GM18507 (cell line): ENCODE results near the gene COL24A1.
"Not testable (repeated sequence)": the region's sequence is repeated elsewhere in the genome, so short reads cannot be mapped to it uniquely, and the experiment has no call there.

ENCODE experiments used
- DNase-seq: peaks from one replicate; pipeline ENCODE4 v3.0.0; 2011; ENCODE audit warnings: low read depth; ENCODE audit not compliant: insufficient read length; ENCODE audit errors: extremely low spot score
- FAIRE-seq: peaks from 2 replicates; lab custom pipeline; 2011; peaks lifted over from hg19 to GRCh38; lab: Jason Lieb, UNC

COL24A1 gene

DNA sequence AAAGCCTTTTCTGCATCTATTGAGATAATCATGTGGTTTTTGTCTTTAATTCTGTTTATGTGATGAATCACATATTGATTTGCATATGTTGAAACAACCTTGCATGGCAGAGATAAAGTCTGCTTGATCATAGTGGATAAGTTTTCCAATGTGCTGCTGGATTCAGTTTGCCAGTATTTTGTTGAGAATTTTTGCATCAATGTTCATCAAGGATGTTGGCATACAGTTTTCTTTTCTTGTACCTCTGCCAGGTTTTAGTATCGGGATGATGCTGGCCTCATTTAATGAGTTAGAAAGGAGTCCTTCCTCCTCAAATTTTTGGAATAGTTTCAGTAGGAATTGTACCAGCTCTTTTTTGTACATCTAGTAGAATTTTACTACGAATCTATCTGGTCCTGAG lies 55.0 kb downstream of the COL24A1 start:
- FAIRE-seq (no peak), DNase-seq (no peak)

DNA sequence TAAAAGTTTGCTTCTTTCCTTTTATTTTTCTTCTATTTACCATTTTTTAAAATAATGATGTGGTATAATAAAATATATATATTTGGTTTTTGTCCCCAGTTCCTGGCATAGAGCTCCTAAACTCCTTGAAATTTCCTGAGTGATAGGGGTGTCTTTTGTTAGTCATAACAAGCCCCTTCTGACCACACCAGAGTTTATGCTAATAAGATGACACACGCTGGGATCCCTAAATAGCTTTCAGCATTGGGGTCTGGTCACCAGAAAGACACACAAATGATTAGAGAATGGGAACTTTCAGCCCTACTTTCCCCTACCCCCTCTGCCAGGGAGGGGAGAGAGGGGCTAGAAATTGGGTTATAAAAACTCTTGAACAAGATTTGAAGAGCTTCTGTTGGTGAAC lies 56.2 kb downstream of the COL24A1 start:
- no peak for FAIRE-seq
- DNase-seq, result no peak

DNA sequence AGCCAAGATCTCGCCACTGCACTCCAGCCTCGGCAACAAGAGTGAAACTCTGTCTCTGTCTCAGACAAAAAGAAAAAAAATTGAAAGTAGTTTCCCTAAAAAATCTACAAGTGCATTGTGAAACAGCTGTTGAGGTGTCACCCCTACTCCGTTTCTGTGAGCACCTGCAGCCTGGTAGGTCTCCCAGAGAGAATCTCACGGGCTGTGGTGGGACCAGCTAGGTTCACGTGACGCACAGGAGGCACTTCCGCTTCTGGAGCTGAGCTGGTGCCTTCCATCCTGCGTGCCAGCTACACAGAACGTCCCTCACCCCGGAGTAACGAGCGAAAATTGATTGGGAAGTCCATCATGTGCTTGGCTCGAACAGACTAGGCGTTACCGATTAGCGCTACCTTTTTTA lies 66.8 kb downstream of the COL24A1 start:
- DNase-seq (no peak), FAIRE-seq (no peak)

DNA sequence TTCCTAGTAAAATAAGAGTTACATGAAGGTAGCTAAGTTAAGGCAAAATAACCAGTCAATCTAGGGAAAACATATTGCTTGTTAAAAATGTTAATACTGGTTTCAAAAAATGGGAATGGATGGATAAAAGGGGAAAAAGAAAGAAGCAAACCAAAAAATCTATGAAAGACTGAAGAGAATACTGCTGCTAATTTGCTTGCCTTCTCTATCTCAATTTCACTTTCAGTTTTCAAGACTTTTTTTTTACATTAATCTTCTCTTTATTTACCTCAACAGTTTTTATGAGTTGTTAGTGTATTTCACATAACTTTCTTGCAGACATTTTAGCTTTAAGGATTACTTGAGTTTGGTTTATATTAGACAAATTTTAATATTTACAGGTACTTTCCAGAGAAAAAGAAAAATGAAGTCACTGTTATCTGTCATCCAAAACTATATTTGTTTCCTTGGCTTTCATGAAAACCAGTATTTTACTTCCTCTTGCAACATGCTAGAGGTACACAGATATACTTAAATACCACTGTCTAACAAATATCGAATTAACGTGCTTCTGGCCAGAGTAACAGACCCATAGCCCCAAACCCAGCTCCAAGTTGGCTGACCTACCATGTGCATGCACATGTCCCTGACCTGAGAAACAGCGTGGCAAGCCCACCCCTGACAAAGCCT lies 70.7 kb downstream of the COL24A1 start:
- DNase-seq (no peak), FAIRE-seq (peak; percentile 39)

DNA sequence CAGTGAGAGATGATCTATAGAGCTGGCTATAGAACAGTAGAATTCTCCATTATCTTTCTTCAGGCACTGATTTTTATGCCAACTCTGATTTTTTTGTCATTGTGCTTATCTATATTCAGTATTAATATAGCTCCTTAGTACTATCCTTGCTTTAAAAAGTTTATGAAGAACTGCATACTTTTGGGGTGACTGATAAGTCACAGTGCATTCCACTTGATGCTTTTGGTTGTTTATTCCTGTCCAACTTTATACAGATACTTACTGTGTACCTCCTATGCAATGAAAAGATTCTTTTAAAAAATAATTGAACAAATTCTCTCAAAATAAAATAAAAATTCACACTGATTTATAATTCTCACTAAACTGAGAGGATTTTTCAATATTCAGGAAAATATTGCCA lies 71.6 kb downstream of the COL24A1 start:
- DNase-seq, result no peak
- FAIRE-seq, result no peak

DNA sequence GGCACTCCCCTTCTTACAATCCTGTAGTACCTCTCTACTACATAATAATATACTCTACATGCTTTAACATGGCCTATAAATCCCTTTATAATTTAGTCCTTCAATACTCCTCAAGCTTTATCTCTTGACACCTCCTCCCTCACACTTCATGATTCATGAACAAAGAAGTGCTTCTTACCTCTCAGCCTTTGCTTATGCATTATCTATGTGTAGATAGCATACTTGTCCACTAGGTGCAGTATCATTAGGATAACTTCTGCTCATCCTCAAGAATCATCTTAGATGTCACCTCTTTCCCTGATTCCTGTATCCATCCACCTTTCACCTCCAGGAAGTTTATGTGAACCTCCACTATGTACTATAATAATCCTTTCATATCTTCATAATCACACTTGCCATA lies 74.4 kb downstream of the COL24A1 start:
- DNase-seq (no peak), FAIRE-seq (no peak)

DNA sequence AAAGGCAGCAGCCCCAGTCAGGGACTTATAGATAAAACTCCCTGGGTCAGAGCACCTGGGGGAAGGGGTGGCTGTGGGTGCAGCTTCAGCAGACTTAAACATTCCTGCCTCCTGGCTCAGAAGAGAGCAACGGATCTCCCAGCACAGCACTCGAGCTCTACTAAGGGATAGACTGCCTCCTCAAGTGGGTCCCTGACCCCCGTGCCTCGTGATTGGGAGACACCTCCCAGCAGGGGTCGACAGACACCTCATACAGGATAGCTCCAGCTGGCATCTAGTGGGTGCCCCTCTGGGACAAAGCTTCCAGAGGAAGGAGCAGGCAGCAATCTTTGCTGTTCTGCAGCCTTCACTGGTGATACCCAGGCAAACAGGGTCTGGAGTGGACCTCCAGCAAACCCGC lies 84.1 kb downstream of the COL24A1 start:
- DNase-seq, FAIRE-seq: not testable (repeated sequence)

DNA sequence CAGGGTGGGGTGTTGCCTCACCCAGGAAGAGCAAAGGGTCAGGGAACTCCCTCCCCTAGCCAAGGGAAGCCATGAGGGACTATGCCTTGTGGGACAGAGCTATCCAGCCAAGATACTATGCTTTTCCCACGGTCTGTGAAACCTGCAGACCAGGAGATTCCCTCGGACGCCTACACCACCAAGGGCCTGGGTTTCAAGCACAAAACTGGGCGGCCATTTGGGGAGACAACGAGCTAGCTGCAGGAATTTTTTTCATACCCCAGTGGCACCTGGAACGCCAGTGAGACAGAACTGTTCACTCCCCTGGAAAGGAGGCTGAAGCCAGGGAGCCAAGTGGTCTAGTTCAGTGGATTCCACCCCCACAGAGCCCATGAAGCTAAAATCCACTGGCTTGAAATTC lies 84.7 kb downstream of the COL24A1 start:
- not testable (repeated sequence) for DNase-seq, FAIRE-seq

DNA sequence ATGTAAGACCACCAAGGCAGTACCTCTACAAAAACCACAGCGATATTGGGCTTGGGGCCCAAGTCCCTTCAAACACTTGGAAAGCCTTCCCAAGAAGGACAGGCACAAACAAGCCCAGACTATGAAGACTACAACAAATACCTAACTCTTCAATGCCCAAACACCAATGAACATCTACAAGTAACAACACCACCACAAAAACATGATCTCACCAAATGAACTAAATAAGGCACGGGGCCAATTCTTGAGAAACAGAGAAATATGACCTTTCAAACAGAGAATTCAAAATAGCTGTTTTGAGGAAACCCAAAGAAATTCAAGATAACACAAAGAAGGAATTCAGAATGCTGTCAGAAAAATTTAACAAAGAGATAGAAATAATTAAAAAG lies 86.8 kb downstream of the COL24A1 start:
- no peak for DNase-seq
- no peak for FAIRE-seq

DNA sequence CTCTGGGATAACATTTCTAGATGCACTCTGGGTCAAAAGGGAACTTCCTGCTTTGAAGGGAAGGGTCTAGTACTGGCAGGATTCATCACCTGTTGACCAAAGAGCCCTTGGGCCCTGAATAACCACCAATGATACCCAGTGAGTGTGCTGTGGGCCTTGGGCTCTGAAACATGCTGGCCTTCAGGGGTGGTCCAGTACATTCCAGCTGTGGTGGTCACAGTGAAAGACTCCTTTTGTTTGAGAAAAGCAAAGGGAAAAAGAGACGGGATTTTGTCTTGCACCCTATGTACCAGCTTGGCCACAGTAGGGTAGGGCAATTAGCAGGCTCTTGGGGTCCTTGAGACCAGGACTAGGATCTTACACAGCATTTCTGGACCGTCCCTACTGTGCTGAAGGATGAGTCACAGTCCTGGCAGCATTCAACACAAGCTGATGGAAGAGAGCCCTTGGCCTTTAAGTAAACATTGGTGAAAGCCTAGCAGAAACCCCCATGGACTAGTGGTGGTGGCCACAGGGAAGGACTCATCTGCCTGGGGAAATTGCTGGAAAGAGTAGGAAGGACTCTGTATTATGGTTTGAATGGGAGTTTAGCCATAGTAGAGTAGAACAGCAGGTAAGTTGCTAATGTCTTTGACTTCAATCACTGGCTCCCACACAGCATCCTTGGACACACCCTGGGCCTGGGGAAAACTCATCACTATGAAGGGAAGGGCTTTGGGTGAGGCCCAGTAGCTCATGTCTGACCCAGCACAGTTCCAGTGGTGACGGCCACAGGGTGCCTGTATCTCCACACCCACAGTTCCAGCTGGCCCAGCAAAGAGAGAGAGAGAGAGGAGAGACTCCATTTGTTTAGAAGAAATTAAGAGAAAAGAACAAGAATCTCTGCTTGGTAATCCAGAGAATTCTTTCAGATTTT lies 87.5 kb downstream of the COL24A1 start:
- DNase-seq, result no peak
- FAIRE-seq, result no peak

DNA sequence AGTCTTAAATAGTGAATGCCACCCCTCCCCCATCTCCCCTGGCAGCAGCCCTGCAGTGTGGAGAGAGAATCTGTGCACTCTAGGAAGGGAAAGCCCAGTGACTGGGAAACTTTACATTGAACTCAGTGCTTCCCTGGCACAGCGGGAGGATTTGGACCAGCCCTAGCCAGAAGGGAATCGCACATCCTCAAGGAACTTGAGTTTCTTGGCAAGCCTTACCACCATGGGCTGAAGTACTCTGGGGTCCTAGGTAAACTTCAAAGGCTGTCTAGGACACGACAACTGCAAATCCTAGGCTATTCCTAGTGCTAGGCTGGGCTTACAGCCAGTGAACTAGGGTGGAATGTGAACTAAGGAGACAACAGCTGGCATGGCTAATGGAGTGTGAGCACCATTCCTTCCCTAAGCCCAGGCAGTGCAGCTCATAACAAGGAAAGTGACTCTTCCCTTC lies 88.3 kb downstream of the COL24A1 start:
- no peak for FAIRE-seq
- no peak for DNase-seq

DNA sequence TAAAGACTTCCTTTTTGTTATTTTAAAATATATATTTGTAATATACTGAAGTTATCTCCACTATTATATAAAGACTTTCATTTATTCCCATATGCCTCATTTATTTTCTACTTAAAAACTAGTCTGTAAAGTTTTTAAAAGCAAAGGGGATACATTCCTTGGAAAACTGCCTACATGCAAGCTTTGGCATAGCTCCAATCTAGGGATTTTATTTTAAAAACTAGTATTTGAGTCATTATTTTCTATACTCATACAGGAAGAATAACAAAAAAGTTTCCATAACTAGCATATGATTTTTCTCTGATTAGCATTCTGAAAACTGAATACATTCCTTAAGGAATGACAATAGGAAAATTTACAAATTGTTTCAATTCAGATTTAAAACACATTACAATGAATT lies 88.9 kb downstream of the COL24A1 start:
- DNase-seq (no peak), FAIRE-seq (no peak)

DNA sequence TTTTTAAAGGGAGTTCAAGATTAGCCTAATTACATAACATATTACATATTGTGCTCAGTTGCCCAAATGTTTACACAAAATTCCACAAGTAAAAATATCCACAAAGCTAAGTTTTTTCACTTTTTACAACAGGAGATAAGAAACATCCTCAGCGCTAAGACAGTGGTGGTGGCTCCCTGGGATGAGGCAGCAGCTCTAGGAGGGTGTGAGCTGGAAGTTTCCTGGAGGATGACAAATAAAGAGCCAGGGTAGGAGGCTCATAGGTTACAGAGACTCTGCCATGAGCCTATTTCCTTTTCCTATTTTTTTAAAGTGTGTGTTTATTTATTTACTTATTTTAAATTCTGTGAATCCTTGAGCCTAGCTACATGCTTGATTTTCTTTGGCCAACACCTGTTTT lies 91.7 kb downstream of the COL24A1 start:
- DNase-seq, result no peak
- FAIRE-seq, result no peak

DNA sequence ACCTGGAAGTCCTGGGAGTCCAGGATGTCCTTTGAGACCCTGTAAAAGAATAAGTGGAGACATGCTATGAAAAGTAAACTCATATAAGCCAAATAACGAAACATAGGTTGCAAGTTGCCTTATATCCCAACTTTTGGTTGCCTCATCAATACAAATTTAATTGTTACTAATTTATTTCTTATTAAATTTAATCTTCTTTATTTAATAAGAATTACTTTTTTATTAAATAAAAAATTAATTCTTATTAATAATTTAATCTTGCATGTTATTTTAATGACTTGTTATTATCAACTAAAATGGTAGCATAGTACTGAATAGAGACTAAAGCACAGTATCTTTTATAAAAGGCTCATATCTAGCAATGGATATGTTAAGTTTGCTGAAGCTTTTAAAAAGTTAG lies 92.9 kb downstream of the COL24A1 start:
- no peak for FAIRE-seq

DNA sequence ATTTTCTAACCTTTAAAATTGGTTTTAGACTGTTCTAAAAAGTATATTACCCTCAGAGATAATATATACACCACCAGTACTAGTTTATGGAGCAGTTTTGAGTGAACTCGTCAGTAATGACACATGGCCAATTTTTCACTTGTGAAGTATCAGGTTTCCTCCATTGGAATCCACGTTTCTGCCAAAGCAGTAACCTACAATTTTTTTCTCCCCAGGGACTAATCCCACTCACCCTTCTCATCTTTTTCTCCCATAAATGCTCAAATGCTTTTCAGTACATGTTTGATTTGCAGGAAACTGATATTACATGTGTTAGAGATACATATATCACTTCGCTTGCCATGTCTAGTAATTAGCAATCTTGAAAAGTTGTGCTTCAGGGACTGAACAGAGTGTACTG lies 94.1 kb downstream of the COL24A1 start:
- no peak for FAIRE-seq
- no peak for DNase-seq

More for the DNA sequence above, 92.9 kb downstream of the COL24A1 start:
- DNase-seq, result no peak

DNA sequence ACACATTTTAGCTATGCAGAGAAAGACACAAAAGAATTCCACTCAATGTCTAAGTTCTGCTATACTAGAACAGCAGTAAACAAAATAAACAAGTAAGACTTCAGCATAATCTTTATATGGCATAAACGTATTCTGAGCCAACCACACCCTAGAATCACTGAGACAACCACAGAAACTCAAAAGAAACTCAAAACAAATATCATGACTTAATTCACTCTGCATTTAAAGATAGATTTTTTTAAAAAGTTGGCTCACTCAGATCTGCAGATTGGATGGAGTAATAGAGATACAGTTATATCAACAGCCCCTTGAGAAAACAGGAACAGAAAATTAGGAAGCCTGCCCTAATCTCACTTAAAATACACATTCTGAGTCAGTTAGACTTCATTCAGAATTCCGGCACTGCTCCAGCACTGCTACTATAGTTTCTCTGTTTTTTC lies 95.0 kb downstream of the COL24A1 start:
- DNase-seq (no peak), FAIRE-seq (no peak)

DNA sequence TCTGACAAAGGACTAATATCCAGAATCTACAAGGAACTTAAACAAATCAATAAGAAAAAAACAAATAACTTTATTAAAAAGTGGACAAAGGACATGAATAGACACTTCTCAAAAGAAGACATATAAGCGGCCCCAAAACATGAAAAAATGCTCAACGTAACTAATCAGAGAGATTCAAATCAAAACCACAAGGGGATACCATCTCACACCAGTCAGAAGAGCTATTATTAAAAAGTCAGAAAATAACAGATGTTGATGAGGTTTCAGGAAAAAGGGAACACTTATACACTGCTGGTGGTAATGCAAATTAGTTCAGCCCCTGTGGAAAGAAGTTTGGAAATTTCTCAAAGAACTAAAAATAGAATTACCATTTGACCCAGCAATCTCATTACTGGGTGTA lies 102.2 kb downstream of the COL24A1 start:
- FAIRE-seq, result no peak
- DNase-seq, result no peak

DNA sequence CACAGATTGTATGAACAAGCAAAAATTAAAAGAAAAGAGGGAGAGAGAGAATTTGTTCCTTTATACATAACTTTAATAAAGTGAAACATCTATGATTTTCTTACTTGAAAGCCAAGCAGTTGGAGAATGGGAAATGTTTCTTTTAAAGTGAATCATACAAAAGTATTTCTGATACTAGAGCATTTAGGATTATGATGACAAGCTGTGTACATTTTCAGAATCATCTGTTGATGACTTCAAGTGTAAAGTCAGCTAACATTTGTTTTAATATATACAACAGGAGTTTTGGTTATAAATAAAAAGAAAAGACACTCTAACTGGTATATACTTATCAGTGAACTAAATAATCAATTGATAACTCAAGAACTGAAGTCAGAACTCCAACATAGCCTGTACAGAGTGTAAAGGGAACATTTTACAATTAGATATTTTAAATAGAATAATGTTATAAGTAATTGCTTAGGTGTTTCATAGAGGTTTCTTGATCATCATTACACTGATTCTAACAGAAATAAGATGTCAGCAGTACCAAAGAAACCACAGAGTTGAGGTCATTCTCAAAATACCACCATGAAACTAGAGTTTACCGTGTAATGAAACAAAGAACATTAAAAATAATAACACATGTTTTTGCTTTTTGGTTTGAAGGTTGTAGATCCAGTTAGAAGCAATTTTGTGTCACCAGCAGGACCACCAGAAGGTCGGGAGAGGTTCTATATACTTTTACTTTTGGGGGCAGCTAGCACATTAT lies 103.4 kb downstream of the COL24A1 start:
- DNase-seq, result no peak
- no peak for FAIRE-seq

DNA sequence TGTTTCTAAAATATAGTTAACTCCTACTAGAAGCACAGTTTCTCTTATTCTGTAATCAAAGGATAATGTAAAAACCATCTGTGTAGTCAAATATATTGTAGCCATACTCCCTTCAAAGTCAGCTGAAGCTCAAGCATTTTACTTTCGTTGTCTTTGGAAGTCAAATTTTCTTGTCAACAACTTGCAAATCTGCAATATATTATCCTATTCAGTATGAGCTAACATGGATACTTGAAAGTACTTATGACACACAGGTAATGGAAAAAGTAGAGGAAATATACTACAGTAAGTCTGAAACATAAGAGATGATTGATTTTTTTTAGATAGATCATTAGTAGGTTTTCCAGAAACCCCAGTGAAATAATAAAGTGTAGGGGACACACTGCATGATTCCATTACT lies 121.5 kb downstream of the COL24A1 start:
- DNase-seq (no peak), FAIRE-seq (no peak)

DNA sequence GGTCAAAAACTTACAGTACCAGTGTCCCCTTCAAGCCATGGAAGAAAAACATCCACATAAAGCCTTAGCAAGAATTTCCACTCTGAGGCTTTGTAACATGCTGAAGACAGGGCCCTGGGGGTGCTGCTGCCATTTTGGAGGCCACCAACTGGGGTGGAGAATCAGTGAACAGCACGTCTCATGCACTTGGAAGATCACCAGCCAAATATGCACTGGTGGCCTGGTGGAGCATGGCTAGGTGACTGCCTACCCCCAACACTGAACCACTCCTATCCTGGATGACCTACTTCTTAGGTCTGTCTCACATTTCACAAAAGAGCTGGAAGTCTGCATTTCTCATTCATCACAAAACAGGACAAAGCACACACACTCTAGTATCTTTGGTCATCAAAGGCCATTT lies 126.4 kb downstream of the COL24A1 start:
- FAIRE-seq (no peak), DNase-seq (no peak)
